Lung (tissue), 12 donors: ENCODE measurements around the gene FOXO3. TPM values are rescaled to one million over a fixed set of nuclear protein-coding genes. Genes with fewer than 3 reads are reported as not detected.

Experiments
- ATAC-seq: fragments of 200-7000 bp; cut with Tn5 transposase; one replicate; pipeline ENCODE4 v1.9.1; 2020; ENCODE audit warnings: moderate number of reproducible peaks; ENCODE audit not compliant: insufficient read depth, low FRiP score
- DNase-seq, 3 donors: peaks; one replicate each; pipeline ENCODE4 v3.0.0-alpha.2; 2013 to 2017
- H3K27ac ChIP-seq, 2 donors: one replicate each; pipeline ENCODE4 v1.5.1; 2013; ENCODE audit warnings: mild to moderate bottlenecking in 2 of 2, moderate library complexity in 2 of 2, control low read depth in 1 of 2, inconsistent platforms in 1 of 2, low read depth in 1 of 2, low read length in 1 of 2
- H3K27me3 ChIP-seq, 3 donors: one replicate each; pipeline ENCODE4 v1.5.1; 2013; ENCODE audit warnings: low read length in 2 of 3; ENCODE audit not compliant: control insufficient read depth in 3 of 3, insufficient read depth in 3 of 3
- H3K36me3 ChIP-seq, 4 donors: one replicate each; pipeline ENCODE4 v1.5.1; 2013; ENCODE audit warnings: low read length in 4 of 4, mild to moderate bottlenecking in 1 of 4, moderate library complexity in 1 of 4; ENCODE audit not compliant: control insufficient read depth in 4 of 4, insufficient read depth in 4 of 4
- H3K4me1 ChIP-seq, 5 donors: one replicate each; pipeline ENCODE4 v1.5.1; 2013; ENCODE audit warnings: low read length in 5 of 5, mild to moderate bottlenecking in 2 of 5, moderate library complexity in 1 of 5; ENCODE audit not compliant: control insufficient read depth in 5 of 5, insufficient read depth in 5 of 5
- H3K4me3 ChIP-seq: one replicate; pipeline ENCODE4 v1.5.1; 2013; ENCODE audit warnings: mild to moderate bottlenecking, control low read depth, moderate library complexity
- H3K9ac ChIP-seq, 2 donors: one replicate each; pipeline ENCODE4 v1.5.1; 2013; ENCODE audit warnings: low read length in 2 of 2, control low read depth in 1 of 2; ENCODE audit not compliant: insufficient read depth in 1 of 2
- H3K9me3 ChIP-seq, 4 donors: one replicate each; pipeline ENCODE4 v1.5.1; 2013; ENCODE audit warnings: low read length in 3 of 4, mild to moderate bottlenecking in 1 of 4, moderate library complexity in 1 of 4; ENCODE audit not compliant: control insufficient read depth in 4 of 4, insufficient read depth in 3 of 4
- WGBS, 2 donors: extraction: QIAGEN DNeasy Blood & Tissue Kit; methylation state at CpG; one replicate each; pipeline ENCODE4 v1.1.7; 2013; 5-methylcytosine and 5-hydroxymethylcytosine counted together
- polyA plus RNA-seq, 2 donors: library from polyadenylated mRNA; stranded (reverse); fragments of 200-250 nt; gene quantifications; one replicate each; pipeline ENCODE4 v1.2.1, GENCODE V29; 2013
- total RNA-seq, 2 donors: library from RNA; depleted of rRNA in 1 of 2; stranded (reverse); fragments of >200 nt in 1 of 2; gene quantifications; one replicate each; pipeline ENCODE4 v1.2.1, GENCODE V29; 2014 to 2021
- TF ChIP-seq, protein P1 (sequence below): IDR thresholded peaks from 2 replicates; pipeline ENCODE4 v1.5.1; 2012; ENCODE audit warnings: mild to moderate bottlenecking; ENCODE audit errors: control extremely low read depth, extremely low read depth
- donor health status: control.
- donor health status: control.
- donor health status: Bipolar disorder and iron deficiency.
- donor health status: healthy.
- donor health status: DM: yes; HTN: yes; CAD: no.

FOXO3 gene
- total and polyA plus RNA-seq, 4 donors: 12.1 to 101 (median 40.0) TPM

DNA sequence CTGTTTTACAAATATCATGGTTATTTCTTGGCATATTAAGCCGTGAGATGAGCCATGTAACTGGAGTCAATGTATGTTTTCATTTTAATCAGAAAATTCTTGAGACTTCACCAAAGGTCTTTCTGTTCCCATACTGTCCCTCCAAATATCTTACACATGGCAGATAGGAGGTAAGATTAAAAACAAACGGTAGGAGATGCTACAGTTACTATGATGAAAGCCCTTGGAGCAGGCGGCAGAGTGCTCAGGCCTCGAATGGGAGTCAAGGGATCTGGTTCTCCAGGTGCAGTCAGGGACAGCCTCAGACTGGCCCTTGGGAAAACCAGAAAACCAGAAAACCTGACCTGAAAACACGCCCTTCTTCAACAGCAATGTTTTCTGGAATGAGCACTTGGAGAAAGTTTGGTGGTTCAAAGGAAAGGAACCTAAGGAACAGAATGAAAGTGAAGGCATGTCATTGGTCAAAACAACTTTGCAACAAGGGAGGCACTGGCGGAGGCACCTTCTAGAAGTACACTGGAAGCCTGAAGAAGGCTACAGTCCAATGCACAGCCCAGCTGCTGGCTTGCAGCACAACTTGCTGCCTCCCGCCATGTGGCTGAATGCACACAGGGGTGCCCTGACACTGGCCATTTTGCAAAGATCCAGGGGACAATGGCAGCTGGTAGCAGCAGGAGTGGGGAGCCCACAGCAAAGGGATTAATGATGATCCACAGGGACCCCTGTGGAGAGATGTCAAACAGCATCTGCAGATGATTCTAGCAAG, 17.4 kb upstream of the FOXO3 start:
- 87 to 89% methylated on average over 7 of the region's 7 CpGs for WGBS, 2 donors
- Histone ChIP-seq H3K36me3 (no peaks in the 10 kb centered on the region), H3K4me3 (no peak overlapping the region), H3K27ac (no peak overlapping the region), H3K4me1 (peaks cover 0 to 4% (median 3%) of the 10 kb centered on the region in 5 donors), H3K9me3 (peaks cover 0 to 3% (median 0%) of the 10 kb centered on the region in 4 donors), H3K27me3 (no peaks in the 10 kb centered on the region), H3K9ac (no peak overlapping the region)
- ATAC-seq: no peak
- DNase-seq: no peak
- TF ChIP-seq, protein P1, sequence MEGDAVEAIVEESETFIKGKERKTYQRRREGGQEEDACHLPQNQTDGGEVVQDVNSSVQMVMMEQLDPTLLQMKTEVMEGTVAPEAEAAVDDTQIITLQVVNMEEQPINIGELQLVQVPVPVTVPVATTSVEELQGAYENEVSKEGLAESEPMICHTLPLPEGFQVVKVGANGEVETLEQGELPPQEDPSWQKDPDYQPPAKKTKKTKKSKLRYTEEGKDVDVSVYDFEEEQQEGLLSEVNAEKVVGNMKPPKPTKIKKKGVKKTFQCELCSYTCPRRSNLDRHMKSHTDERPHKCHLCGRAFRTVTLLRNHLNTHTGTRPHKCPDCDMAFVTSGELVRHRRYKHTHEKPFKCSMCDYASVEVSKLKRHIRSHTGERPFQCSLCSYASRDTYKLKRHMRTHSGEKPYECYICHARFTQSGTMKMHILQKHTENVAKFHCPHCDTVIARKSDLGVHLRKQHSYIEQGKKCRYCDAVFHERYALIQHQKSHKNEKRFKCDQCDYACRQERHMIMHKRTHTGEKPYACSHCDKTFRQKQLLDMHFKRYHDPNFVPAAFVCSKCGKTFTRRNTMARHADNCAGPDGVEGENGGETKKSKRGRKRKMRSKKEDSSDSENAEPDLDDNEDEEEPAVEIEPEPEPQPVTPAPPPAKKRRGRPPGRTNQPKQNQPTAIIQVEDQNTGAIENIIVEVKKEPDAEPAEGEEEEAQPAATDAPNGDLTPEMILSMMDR: no peak

DNA sequence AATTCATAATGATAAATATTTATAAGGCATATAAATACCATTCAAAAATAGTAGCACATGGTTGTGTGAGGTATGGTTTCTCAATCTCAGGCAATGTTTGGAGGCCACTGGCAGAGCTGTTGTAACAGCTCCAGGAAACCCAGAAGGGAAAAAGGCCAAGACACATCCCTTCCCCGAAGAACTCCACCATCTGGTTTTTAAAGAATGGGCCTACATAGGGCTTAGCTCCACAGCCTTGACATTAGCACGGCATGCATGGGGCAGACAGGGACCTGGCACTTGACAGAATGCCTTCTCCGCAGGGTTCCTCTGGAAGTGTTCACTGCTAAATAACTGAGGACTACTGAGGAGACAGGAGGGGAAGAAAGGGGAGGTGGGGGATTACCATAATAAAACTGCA, 16.1 kb upstream of the FOXO3 start:
- ATAC-seq (no peak), DNase-seq (peak in 2 of 3 donors; percentile 47 to 48)
- no peaks in the 10 kb centered on the region for H3K27me3 ChIP-seq
- 50 to 67% methylated on average over 3 of the region's 3 CpGs for WGBS, 2 donors
- peaks cover 0 to 4% (median 3%) of the 10 kb centered on the region in 5 donors for H3K4me1 ChIP-seq
- H3K9ac ChIP-seq: no peak overlapping the region
- no peak overlapping the region for H3K4me3 ChIP-seq
- H3K36me3 ChIP-seq: no peaks in the 10 kb centered on the region
- peaks cover 0 to 3% (median 0%) of the 10 kb centered on the region in 4 donors for H3K9me3 ChIP-seq
- TF ChIP-seq, protein P1: no peak
- no peak overlapping the region for H3K27ac ChIP-seq

DNA sequence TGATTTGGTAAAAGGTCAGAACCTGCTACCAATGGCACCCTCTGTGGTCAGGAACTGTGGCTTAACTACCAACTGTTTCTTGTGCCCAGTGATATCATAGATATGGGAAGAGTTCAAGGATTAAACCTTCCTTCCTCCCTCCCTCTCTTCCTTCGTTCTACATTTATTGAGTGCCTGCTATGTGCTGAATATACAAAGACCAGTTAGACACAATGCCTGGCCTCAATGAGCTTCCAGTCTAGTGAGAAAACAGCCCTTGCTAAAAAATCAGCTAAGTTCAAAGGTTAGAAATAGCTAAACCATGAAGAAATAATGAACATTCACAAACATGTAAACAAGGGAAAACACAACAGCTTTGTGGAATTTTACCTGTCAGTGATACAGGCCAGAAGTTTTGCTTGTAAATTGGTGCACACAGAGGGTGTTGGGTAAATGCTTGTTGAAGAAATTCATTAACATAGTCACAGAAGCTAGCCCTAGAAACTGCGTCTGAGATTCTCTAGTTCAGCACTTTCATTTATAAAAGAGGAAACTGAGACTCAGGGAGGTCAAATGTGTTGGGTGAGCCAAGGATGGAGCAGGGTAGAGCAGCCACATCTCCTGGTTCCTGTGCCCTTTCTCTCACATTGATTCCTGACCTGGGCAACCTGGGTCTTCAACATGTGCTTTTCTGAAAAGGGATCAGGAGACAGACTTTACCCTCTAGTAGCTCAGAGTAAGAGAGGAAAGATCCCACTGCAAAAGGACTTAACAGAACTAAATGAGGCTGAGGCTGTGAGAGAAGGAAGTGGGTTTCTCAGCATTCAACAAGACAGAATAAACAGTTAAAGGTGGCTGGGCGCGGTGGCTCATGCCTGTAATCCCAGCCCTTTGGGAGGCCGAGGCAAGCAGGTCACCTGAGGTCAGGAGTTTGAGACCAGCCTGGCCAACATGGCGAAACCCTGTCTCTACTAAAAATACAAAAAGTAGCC, 14.4 kb upstream of the FOXO3 start:
- Histone ChIP-seq H3K27me3 (no peaks in the 10 kb centered on the region), H3K27ac (no peak overlapping the region), H3K4me1 (peaks cover 0 to 4% (median 3%) of the 10 kb centered on the region in 5 donors), H3K9ac (no peak overlapping the region), H3K4me3 (no peak overlapping the region), H3K36me3 (no peaks in the 10 kb centered on the region), H3K9me3 (no peaks in the 10 kb centered on the region)
- 63 to 74% methylated on average over 6 of the region's 6 CpGs for WGBS, 2 donors
- TF ChIP-seq, protein P1: no peak
- ATAC-seq (no peak), DNase-seq (no peak)
